ENCODE data around the gene BCL2L11.

GRCh38 chr2:111169924-111170323, 49.2 kb downstream of the BCL2L11 start:
- TF ChIP-seq CTCF (IDR thresholded peaks at IDR 0.05; ENCODE audit: low read depth, low read length) (no peak), EZH2phosphoT487 (IDR thresholded peaks at IDR 0.05; ENCODE audit: low read depth) (no peak)
